ENCODE results near the gene BCAS3.
A peak's percentile ranks its signal among the peaks of the same experiment; 100 is the strongest.

Gene BCAS3

DNA sequence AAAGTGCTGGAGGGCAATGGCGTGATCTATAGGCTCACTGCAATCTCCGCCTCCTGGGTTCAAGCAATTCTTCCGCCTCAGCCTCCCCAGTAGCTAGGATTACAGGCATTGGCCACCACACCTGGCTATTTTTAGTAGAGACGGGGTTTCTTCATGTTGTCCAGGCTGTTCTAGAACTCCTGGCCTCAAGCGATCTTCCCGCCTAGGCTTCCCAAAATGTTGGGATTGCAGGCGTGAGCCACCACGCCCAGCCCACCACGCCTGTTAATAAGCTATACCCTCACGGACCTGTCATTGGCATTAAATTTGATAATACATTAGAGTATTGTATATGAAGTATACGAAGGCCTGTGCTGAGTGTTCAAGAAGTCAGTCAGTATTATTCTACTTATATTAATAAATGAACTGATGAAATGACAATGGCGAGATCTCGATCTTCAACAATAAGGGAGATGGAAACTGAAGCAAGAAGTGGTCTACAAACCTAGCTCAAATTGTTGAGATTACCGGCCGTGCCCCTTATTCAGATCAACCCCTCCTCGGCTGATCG, 818 bp upstream of the BCAS3 start:
- no peak for DNase-seq

DNA sequence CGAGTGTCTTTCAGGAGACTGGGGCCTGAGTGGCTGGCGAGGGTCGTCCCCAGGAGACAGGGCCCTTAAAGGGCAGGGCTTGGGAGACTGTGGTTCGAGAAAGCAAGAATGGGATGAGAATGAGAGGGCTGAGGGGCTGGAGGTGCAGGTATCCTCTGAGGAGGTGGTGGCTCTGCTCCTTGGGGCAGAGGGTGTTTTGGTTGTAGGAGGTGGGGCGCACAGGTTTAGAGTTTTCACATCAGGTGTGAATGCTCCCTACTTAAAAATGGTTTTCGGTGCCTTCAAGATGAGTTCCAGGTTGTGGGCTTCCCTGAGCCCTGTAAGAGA, 430 bp downstream of the BCAS3 start:
- DNase-seq = no peak

DNA sequence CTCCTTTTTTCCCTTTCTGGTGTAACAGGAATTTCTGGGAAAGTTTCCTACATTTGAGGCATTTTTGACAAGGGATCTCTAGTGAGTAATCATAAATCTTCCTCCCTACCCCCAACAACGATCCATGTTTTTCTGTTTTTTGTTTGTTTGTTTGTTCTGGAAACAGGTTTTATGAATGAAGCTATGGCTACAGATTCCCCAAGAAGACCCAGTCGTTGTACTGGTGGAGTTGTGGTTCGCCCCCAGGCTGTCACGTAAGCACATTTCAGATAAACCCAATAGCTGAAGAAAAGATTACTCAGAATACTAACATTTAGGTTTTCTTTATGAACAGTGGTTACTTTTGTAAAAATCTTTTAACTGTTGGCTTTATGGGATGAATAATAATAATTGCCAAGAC, 1.6 kb downstream of the BCAS3 start:
- no peak for DNase-seq

DNA sequence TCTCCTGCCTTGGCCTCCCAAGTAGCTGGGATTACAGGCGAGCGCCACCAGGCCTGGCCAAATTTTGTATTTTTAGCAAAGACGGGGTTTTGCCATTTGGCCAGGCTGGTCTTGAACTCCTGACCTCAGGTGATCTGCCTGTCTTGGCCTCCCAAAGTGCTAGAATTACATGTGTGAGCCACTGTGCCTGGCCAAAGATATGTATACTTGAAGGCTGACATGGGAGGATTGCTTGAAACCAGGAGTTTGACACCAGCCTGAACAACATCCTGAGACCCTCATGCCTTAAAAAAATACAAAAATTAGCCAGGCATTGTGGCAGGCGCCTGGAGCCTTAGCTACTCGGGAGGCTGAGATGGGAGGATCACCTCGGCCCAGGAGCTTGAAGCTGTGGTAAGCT, 3.1 kb downstream of the BCAS3 start:
- no peak for DNase-seq

DNA sequence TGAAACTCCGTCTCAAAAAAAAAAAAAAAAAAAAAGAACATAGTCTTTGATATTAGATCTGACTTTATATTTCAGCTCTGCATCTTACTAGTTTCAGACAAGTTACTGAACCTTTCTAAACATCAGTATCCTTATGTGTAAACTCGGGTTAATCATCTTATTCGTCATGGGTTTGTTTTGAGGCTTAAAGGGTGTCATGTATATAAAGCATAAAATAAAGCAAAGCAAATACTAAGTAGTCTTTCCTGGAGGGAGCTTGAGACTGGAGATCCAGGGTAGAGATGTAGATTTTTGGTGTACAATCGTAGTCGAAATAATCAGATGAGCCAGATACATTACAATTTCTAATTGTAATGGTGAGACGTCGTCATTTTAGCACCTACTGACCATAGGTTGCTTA, 7.8 kb downstream of the BCAS3 start:
- DNase-seq = no peak

DNA sequence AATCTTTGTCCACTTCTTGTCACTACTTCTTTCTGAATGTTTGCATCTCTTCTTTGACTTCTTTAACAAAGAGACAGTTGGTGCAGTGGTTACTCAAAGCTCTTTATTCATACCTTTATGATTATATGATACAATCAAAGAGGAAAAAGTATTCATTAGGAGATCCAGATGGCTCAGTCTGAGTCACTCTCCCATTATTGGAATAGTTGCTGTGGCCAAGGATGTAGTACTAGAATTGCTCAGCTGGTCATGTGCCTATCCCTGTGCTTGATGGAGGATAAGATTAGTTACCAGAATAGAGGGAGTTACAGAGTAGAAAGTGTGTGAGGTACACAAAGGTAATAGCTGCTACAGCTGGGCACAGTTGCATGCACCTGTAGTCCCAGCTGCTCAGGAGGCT, 18.3 kb downstream of the BCAS3 start:
- DNase-seq = no peak

DNA sequence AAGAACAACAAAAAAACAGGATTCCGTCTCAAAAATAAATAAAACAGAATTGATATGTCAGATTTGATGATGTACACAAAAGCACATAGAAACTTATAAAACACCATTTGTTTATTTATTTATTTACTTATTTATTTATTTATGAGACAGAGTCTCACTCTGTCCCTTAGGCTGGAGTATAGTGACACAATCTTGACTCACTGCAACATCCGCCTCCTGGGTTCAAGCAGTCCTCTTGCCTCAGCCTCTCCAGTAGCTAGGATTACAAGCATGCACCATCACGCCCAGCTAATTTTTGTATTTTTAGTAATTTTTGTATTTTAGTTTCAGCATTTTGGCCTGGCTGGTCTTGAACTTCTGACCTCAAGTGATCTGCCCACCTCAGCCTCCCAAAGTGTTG, 21.4 kb downstream of the BCAS3 start:
- DNase-seq = no peak

DNA sequence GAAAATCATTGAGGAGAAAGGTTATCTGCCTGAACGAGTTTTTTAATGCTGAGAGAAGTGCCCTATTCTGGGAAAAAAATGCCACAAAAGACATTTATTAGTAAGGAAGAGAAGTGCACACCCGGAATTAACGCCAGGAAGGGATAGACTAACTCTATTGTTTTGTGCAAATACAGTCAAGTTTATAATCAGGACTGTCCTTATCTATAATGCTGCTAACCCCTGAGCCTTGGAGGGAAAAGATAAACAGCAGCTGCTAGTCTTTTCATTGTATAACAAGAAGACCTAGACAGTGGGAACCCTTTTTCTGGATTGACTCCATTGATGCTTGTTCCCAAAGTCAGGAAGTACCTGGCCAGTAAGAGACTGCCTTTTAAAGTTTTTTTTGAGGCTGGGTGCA, 26.5 kb downstream of the BCAS3 start:
- DNase-seq = no peak

DNA sequence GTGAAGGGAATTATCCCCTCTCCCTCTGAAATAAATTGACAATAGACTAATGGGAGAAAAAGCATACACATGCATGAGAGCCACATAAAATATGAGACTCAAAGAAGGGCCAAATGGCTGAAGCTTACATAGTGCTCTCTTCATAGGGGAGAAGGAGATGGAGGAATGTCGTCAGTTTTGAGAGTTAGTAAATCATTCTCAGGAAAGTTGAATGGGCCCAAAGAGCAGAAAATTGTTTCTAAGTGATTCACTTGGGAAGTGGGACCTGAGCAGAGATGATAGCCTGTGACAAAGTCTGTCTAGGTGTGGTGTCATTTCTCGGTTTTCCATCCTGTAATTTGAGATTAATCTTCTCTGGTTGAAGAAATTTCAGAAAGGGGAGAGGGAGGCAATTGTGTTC, 35.0 kb downstream of the BCAS3 start:
- no peak for DNase-seq

DNA sequence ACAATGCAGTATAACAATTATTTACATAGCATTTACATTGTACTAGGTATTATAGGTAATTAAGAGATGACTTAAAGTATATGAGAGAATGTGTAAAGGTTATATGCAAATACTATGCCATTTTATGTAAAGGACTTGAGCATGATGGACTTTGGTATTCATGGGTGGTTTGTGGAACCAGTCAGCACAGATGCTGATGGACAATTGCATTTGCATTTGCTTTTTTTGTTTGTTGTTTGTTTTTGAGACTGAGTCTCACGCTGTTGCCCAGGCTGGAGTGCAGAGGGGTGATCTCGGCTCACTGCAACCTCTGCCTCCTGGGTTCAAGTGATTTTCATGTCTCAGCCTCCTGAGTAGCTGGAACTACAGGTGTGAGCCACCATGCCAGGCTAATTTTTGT, 36.0 kb downstream of the BCAS3 start:
- no peak for DNase-seq

DNA sequence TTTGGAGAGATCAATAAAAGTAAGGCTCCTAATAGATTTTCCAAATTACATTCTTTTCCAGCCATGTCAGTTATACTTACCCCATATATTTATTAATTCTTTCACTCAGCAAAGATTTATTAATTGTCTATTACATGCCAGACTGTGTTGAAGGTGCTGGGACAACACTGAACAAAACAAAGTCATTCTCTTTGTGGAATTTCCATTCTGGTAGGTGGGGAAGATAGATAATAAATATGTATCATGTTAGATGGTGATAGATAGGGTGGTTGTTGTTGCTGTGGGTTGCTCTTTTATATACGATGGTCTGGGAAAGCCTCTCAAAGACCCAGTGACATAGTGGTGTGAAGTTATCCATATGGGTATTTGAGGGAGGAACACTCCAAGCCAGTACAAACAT, 39.1 kb downstream of the BCAS3 start:
- DNase-seq = no peak

DNA sequence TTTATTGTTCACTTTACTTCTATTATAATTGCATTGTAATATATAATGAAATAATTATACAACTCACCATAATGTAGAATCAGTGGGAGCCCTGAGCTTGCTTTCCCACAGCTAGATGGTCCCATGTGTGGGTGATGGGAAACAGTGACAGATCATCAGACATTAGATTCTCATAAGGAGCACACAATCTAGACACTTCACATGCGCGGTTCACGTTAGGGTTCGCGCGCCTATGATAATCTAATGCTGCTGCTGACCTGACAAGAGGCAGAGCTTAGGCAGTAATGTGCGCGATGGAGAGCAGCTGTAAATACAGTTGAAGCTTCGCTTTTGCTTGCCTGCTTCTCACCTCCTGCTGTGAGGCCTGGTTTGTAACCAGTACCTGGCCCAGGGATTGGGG, 40.2 kb downstream of the BCAS3 start:
- DNase-seq = no peak

DNA sequence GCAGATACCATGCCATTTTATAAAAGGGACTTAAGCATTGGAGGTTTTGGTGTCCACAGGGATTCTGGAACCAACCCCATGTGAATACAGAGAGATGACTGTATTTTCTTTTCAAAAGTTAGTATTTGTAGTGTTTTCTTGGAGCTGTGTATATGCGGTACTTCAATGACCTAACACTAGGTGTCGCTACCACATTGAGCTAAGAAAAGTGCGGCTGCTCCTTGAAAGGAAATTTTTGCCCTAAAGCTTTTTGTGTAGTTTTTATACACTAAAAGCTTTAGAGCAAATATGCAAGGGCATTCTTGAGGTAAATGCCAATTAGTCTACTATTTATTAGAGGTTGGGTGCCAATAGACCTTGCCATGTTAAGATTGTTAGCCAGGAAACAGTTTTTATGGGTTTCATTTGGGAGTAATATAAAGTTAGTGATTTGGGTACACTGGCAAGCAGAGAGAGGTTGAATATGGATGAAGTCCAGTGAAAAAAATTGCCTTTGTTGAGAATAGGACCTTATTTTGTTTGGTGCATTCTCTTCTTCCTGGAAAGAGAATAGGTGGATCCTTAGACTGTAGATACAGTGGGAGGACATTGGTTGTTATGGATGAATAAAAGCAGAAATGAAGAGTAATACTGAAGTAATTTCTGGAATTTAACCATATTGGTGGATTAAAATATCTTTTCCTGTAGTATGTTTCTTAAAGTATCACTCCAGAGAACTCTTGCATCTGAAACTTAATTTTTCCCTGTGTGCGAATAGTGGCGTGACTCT, 43.3 kb downstream of the BCAS3 start:
- DNase-seq = peak; percentile 3

DNA sequence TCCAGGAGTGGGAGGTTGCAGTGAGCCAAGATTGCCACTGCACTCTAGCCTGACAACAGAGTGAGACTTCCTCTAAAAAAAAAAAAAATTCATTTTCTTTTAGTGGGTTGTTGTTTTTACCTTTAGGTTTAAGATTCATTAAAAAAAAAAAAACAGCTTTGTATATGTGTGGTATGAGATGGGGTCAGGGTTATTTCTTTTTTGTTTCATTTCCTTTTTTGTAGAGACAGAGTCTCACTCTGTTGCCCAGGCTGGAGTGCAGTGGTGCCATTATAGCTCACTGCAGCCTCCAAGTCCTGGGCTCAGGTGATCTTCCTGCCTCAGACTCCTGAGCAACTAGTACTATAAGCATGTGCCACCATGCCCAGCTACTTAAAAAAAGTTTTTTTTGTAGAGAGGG, 47.0 kb downstream of the BCAS3 start:
- DNase-seq = no peak

DNA sequence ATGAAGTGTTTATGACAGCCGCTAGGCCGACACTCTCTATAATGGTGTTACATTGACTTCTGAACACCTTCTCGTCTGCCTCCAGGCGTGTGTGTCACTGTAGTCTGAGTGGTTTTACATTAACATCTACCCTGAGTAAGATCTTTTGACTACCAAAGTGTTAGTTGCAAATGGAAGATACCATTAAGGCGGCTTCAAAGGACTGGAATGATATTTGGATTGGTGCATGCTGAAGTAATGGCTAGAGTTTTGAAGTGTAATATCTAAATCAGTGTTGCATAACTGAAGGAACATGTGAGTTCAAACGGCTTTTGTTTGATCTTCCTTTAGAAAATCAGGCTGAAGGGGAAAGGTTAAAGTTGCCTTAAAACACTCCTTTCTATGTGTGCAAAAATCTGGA, 52.2 kb downstream of the BCAS3 start:
- no peak for DNase-seq

DNA sequence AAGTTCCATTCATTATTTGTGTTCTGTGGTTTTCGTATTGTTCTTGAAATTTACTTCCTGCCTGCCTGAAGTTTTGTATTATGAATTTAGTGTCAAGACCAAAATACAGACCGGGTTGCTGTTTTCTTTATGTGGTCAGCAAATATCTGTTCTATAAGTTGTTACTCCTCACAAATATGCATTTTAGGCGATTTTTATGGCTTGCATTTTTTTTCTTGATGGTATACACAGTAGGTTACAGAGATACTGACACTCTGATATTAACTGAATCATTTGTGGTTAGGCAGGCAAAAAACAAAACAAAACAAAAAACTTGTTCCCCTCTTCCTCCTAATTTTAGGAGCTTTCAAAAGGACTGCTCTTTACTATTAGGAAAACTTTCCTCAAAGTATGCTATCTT, 52.6 kb downstream of the BCAS3 start:
- no peak for DNase-seq

DNA sequence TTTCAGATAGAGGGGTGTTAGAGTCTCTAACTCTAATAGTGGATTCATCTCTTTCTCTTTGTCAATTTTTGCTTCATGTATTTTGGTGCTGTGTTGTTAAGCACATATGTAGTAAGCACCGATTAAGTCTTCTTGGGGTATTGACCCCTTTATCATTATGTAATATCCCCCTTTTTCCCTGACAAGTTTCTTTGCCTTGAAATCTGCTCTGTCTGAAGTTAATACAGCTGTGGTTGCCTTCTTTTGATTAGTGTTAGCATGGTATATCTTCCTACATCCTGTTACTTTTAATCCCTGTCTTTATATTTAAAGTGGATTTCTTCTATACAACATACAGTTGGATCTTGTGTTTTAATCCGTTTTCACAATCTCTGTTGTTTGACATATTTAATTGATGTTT, 60.6 kb downstream of the BCAS3 start:
- DNase-seq = no peak

DNA sequence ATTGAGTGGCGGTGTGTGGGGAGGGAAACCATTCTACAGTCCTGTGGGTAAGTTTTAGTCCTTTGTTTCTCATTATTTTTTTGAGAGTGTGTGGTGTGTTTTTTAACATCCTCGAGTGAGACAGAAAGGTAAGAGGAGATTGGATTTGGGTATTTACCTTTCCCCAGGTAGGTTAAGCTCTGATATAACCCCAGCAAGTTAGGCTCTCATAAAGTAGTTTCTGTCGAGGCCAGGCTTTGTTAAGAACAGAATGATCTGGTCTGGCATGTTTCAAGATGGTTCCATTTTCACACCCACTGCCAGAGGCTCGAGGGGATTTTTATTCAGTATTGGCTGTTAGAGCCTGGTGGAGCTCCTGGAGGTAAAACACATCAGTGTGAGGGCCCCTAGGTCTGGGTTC, 62.9 kb downstream of the BCAS3 start:
- DNase-seq = no peak

DNA sequence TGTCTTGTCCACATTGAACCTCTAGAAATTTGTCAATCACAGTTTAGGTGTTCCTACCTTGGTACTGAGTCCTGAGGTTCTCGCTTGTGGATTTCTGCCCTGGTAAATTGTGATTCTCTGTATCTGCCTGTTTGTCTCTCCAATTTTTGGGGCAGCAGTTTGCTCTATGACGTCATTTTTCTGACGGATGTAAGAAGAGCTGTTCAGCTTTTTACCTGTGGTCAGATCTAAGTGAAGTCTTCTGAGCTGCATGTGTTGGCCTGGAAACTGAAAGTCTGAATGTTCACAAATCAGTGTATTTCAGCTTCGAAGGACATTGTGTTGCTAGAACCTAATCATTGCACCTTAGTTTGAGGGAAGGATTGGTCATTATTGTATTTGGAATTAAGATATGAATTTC, 63.4 kb downstream of the BCAS3 start:
- DNase-seq = no peak

DNA sequence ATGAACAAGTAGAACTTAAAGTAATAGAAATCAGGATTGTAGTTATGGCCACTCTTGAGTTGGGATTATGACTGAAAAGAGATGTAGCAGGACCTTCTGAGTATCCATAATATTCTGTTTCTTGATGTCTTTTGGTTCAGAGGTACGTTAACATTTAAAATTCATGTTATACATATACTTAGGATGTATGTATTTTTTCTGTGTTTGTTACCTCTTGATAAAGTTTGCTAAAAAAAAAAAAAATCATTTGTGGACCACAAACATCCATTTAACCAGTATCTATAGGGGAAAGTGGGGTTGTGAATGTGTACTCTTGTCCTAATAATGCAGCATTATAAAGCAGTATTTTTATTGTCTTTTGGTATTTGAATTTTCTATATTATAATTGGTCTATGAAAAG, 65.6 kb downstream of the BCAS3 start:
- DNase-seq = no peak

DNA sequence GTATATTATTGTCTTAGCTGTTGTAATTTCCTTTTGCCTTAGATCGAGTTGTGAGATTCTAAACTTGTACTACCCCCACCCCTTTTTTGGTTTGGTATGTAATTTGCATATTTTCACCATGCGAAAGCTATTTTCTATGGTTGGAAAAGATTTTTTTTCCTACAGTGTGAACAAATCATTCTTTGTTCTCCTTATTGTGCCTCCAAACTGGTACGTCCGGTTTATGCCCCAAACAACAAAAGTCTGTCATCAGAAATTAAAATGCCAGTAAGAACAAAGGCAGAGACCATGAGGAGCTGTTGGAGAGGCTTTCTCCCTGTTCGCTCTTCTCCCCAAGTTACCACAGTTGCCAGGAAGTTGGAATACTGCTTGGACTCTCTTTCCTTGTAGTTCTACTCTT, 66.1 kb downstream of the BCAS3 start:
- no peak for DNase-seq

DNA sequence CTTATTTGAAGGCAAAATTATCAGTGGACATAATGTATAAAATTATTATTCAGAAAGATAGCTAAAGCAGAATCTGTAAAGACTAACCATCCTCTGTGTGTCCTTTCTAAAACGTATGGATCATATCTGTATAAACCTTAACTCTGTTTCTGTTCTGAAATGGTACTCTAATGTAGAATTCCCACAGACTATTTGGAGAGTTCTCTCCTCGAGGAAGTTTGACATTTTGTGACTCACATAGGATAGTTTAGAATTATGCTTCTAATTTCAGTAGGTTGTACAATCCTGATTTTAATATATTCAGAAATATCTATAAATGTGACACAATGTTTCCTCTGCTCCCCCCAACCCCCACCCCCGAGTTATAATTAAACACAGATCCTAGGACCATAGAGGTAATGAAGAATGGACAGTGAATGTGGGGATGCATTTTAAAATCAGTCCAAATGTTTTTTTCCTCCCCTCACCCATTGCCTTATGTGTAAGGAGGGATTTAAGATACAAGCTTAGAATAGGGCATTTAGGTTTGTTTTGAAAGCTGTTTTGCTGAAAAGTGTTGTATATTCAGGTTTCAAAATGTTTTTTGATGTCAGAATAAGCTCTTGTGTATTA, 66.8 kb downstream of the BCAS3 start:
- DNase-seq = no peak

DNA sequence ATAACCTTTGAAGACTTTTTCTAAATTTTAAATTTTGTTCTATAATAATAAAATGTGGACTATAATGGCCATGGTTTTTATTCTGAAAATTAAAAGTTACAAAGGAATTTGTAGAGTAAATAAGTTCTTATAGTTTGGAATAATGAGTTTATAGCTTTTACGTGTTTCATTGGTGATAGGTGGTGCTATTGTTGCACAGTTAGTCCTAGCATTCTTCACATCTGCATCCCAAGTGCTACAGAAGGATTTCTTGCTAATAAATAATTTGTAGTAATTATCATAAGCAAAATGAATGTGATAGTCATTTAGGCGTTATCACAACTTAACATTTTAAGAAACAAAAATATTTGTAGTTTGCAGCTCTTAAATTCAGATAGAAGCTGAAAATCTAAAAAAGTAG, 67.9 kb downstream of the BCAS3 start:
- DNase-seq = no peak

DNA sequence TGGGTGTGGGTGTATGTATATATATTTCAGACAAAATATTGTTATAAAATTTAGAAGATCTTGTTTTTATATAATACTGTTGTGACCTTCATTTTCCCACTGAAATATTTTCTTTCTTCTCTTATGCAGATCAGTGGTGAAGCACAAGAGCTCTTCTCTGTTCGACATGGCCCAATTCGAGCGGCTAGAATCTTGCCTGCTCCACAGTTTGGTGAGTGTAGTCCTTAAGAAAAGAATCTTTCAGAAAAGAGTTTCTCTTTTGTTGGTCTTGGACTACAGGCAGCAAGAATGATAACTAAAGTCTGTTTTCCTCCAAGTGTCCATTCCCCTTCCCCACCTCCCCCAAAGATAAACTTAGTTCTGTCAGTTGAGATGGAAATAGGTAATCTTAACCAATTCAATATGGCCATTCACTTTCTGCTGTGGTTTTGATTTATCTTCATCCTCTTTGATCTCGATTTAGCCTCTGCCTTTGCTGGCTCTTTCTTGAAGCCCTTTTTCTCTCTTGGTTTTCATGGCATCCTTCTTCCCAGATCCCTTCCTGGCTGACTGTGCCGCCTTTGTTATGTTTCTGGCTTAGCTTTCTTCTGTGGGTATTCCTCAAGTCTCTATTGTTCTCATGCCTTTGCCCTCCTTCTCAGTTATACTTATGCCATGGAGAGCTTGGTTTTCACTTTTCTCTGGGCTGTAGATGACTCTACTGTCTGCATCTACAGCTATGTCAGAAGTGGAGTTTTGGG, 69.6 kb downstream of the BCAS3 start:
- no peak for DNase-seq

Measured in NCI-H1417 treated with DMSO at 0.1 percent for 48 hours (cell line).